Neural cell (in vitro differentiated cells): ENCODE measurements around the gene IFNA7. TPM values are rescaled to one million over a fixed set of nuclear protein-coding genes. Genes with fewer than 3 reads are reported as not detected.
"Not testable (repeated sequence)": the region's sequence is repeated elsewhere in the genome, so short reads cannot be mapped to it uniquely, and the experiment has no call there.

Source experiments
- H2AFZ ChIP-seq: fragments of 200-600, 300-800 bp; sonication (generic), shearing (Covaris generic); 2 replicates; pipeline ENCODE4 v1.6.0; 2014; ENCODE audit warnings: low read depth, mild to moderate bottlenecking, antibody characterized with exemption, low read length, moderate library complexity
- H3F3A ChIP-seq: fragments of 200-600 bp; shearing (Covaris generic); 2 replicates; pipeline ENCODE4 v1.6.1; 2016; ENCODE audit warnings: mild to moderate bottlenecking, moderate library complexity, mixed read lengths, antibody characterized with exemption, low read length; ENCODE audit not compliant: insufficient read depth, poor library complexity, severe bottlenecking
- H3K27ac ChIP-seq: fragments of 200-600, 300-800 bp; sonication (generic), shearing (Covaris generic); 2 replicates; pipeline ENCODE4 v1.5.1; 2014; ENCODE audit warnings: mild to moderate bottlenecking, low read length, moderate library complexity
- H3K27me3 ChIP-seq: fragments of 300-800, 200-600 bp; sonication (generic), shearing (Covaris generic); 2 replicates; pipeline ENCODE4 v1.6.0; 2014; ENCODE audit warnings: mild to moderate bottlenecking, low read depth, low read length, moderate library complexity; ENCODE audit not compliant: insufficient read depth
- H3K36me3 ChIP-seq: fragments of 300-800, 200-600 bp; sonication (generic), shearing (Covaris generic); 2 replicates; pipeline ENCODE4 v1.5.1; 2014; ENCODE audit warnings: mild to moderate bottlenecking, antibody characterized with exemption, low read length, moderate library complexity; ENCODE audit not compliant: insufficient read depth
- H3K4me2 ChIP-seq: fragments of 300-800, 200-600 bp; sonication (generic), shearing (Covaris generic); 2 replicates; pipeline ENCODE4 v1.6.0; 2014; ENCODE audit warnings: mild to moderate bottlenecking, low read length
- H3K4me3 ChIP-seq: fragments of 300-800, 200-600 bp; sonication (generic), shearing (Covaris generic); 2 replicates; pipeline ENCODE4 v1.5.1; 2014; ENCODE audit warnings: mild to moderate bottlenecking, low read length, moderate library complexity
- H3K79me2 ChIP-seq: fragments of 200-600 bp; shearing (Covaris generic); replicated peaks from 2 replicates; pipeline ENCODE4 v1.6.0; 2014; ENCODE audit warnings: mild to moderate bottlenecking, low read length, moderate library complexity; ENCODE audit not compliant: insufficient read depth
- H3K9ac ChIP-seq: fragments of 300-800, 200-600 bp; sonication (generic), shearing (Covaris generic); 2 replicates; pipeline ENCODE4 v1.6.1; 2016; ENCODE audit warnings: mild to moderate bottlenecking, low read length, mixed read lengths
- H3K9me2 ChIP-seq: fragments of 200-600 bp; shearing (Covaris generic); 2 replicates; pipeline ENCODE4 v1.6.1; 2016; ENCODE audit warnings: mild to moderate bottlenecking, low read length, mixed read lengths; ENCODE audit not compliant: insufficient read depth
- H3K9me3 ChIP-seq: fragments of 200-600, 300-800 bp; sonication (generic), shearing (Covaris generic); 2 replicates; pipeline ENCODE4 v1.6.1; 2016; ENCODE audit warnings: mild to moderate bottlenecking, mixed run types, low read length, moderate library complexity, mixed read lengths
- H4K20me1 ChIP-seq: fragments of 200-600 bp; shearing (Covaris generic); 2 replicates; pipeline ENCODE4 v1.6.1; 2016; ENCODE audit warnings: mild to moderate bottlenecking, mixed run types; ENCODE audit not compliant: insufficient read depth
- CTCF ChIP-seq: fragments of 450-650 bp; IDR thresholded peaks from 2 replicates; pipeline ENCODE4 v1.5.1; 2014; ENCODE audit warnings: antibody characterized with exemption, mild to moderate bottlenecking, moderate library complexity; ENCODE audit not compliant: poor library complexity, severe bottlenecking
- EP300 ChIP-seq: fragments of 450-650 bp; conservative IDR thresholded peaks from 2 replicates; pipeline ENCODE4 v1.6.1; 2014; ENCODE audit warnings: antibody characterized with exemption, mild to moderate bottlenecking, moderate library complexity; ENCODE audit not compliant: poor library complexity, severe bottlenecking
- EZH2 ChIP-seq: fragments of 200-600, 300-800 bp; shearing (Covaris generic), sonication (generic); IDR thresholded peaks from 2 replicates; pipeline ENCODE4 v1.6.1; 2014; ENCODE audit warnings: antibody characterized with exemption, low read length, borderline replicate concordance, mild to moderate bottlenecking; ENCODE audit not compliant: insufficient read depth, poor library complexity, severe bottlenecking
- MXI1 ChIP-seq: fragments of 450-650 bp; conservative IDR thresholded peaks from 2 replicates; pipeline ENCODE4 v1.6.1; 2014; ENCODE audit warnings: antibody characterized with exemption, mild to moderate bottlenecking; ENCODE audit not compliant: poor library complexity, severe bottlenecking
- POLR2AphosphoS5 ChIP-seq: IDR thresholded peaks from 2 replicates; pipeline ENCODE4 v1.6.1; 2012
- RAD21 ChIP-seq: fragments of 450-650 bp; conservative IDR thresholded peaks from 2 replicates; pipeline ENCODE4 v1.6.1; 2014; ENCODE audit warnings: antibody characterized with exemption, mild to moderate bottlenecking, moderate library complexity
- REST ChIP-seq: IDR thresholded peaks from 2 replicates; pipeline ENCODE4 v1.6.1; 2012; ENCODE audit warnings: borderline replicate concordance
- SMC3 ChIP-seq: fragments of 450-650 bp; conservative IDR thresholded peaks from 2 replicates; pipeline ENCODE4 v1.6.1; 2014; ENCODE audit warnings: antibody characterized with exemption, mild to moderate bottlenecking, moderate library complexity; ENCODE audit not compliant: poor library complexity
- TAF1 ChIP-seq: IDR thresholded peaks from 2 replicates; pipeline ENCODE4 v1.6.1; 2012; ENCODE audit warnings: low read depth
- polyA minus RNA-seq: library from RNA; depleted of rRNA, polyadenylated mRNA; stranded (reverse); fragments of >200 nt; gene quantifications from 2 replicates; pipeline ENCODE4 v1.2.3, GENCODE V29; 2014
- polyA plus RNA-seq: library from polyadenylated mRNA; depleted of rRNA; stranded (reverse); fragments of >200 nt; gene quantifications from 2 replicates; pipeline ENCODE4 v1.2.3, GENCODE V29; 2014

IFNA7 gene
- polyA plus RNA-seq (not detected in 2 replicates), polyA minus RNA-seq (not detected in 2 replicates)

GRCh38 chr9:21202105-21202504 is at the start of gene IFNA7:
Gene IFNA7 (minus strand): TSS chr9:21202205. CDS start chr9:21202165, 40 bp downstream.
- not testable (repeated sequence) for H3K9me3 ChIP-seq, H4K20me1 ChIP-seq, H2AFZ ChIP-seq, H3K9ac ChIP-seq, H3K9me2 ChIP-seq, H3K36me3 ChIP-seq, H3K27me3 ChIP-seq, H3K4me2 ChIP-seq, H3K79me2 ChIP-seq, H3K27ac ChIP-seq, H3F3A ChIP-seq, H3K4me3 ChIP-seq

GRCh38 chr9:21251638-21252037 is 49.6 kb upstream of the IFNA7 start:
- H3K79me2 ChIP-seq = no peaks in the 10 kb centered on the region
- no peaks in the 10 kb centered on the region for H3K36me3 ChIP-seq
- H3K27me3 ChIP-seq = no peaks in the 10 kb centered on the region
- no peaks in the 10 kb centered on the region for H3F3A ChIP-seq
- no peak overlapping the region for H2AFZ ChIP-seq
- no peak for TF ChIP-seq RAD21
- TF ChIP-seq POLR2AphosphoS5 = no peak
- TF ChIP-seq TAF1 = no peak
- TF ChIP-seq EP300 = no peak
- TF ChIP-seq MXI1 = no peak
- TF ChIP-seq CTCF = no peak
- TF ChIP-seq SMC3 = no peak
- no peak for TF ChIP-seq REST
- no peak for TF ChIP-seq EZH2
- H3K9ac ChIP-seq = no peak overlapping the region
- H3K27ac ChIP-seq = no peak overlapping the region
- no peaks in the 10 kb centered on the region for H3K9me3 ChIP-seq
- no peak overlapping the region for H3K4me3 ChIP-seq
- no peak overlapping the region for H3K4me2 ChIP-seq
- H4K20me1 ChIP-seq = no peaks in the 10 kb centered on the region
- H3K9me2 ChIP-seq = no peaks in the 10 kb centered on the region

GRCh38 chr9:21251190-21251589 is 49.2 kb upstream of the IFNA7 start:
- Histone ChIP-seq H3K9me2 (no peaks in the 10 kb centered on the region), H3K27me3 (no peaks in the 10 kb centered on the region), H3K9me3 (no peaks in the 10 kb centered on the region), H2AFZ (no peak overlapping the region), H3K4me3 (no peak overlapping the region), H4K20me1 (no peaks in the 10 kb centered on the region), H3K27ac (no peak overlapping the region), H3F3A (no peaks in the 10 kb centered on the region), H3K4me2 (no peak overlapping the region), H3K9ac (no peak overlapping the region), H3K36me3 (no peaks in the 10 kb centered on the region), H3K79me2 (no peaks in the 10 kb centered on the region)
- TF ChIP-seq CTCF (no peak), REST (no peak), POLR2AphosphoS5 (no peak), EZH2 (no peak)
